ENCODE data around the gene NFILZ.

Gene NFILZ

DNA sequence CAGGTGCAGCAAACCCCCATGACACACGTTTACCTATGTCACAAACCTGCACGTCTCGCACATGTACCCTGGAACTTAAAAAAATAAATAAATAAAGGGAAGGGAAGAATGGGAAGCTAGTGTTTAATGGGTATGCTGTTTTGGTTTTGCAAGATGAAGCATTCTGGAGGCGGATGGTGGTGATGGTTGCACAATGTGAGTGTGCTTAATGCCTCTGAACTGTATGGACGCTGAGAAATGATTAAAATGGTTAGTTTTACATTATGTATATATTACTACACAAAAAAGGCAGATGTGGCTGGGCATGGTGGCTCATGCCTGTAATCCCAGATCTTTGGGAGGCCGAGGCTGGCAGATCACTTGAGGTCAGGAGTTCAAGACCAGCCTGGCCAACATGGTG lies 17.8 kb downstream of the NFILZ start:
- Histone ChIP-seq H3K27me3 (replicated peaks; ENCODE audit: control insufficient read depth, insufficient read depth, low read length) (peaks cover 26% of the 10 kb centered on the region), H3K9me3 (ENCODE audit: control insufficient read depth, low read length) (no peaks in the 10 kb centered on the region), H3K4me1 (ENCODE audit: control insufficient read depth, insufficient read depth, low read length) (peaks cover 6% of the 10 kb centered on the region), H3K4me3 (ENCODE audit: low read length) (no peak overlapping the region), H3K9ac (ENCODE audit: low read length) (no peak overlapping the region), H3K36me3 (ENCODE audit: control insufficient read depth, insufficient read depth, low read length, severe bottlenecking) (no peaks in the 10 kb centered on the region)
- DNase-seq (ENCODE audit: low read depth): peak; percentile 25

DNA sequence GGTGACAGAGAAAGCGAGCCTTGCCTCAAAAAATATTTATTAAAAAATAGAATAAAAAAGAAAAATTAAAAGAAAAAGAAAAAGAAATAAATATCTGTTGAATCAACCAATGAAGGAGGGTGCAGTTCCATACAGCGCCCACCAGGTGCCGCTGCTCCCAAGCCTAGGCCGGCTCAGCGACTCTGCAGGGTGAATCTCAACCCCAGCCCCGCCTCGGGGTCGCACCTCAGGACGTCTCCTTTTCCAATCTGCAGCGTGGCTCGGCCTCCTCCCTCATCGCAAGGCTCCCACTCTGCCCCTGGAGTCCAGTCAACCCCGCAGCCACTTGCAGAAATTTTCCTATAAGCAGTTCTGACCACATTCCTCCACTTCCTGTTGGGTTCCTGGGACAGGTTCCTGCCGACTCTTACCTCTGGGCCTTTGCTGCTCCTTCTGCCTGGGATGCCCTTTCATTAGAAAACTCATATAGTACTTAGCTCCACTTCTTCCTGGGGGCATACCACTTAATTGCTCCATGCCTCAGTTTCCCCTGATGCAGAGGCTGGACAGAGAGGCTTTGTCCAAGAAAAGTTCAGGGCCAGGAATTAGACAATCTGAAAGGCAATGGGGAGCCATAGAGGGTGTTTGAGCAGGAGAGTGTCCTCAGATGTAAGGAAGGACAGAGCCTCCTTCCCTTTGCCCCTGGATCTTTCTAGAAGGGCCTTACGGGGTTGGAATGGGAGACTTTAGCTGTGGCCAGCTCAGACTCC lies 24.3 kb downstream of the NFILZ start:
- Histone ChIP-seq H3K9ac (ENCODE audit: low read length) (no peak overlapping the region), H3K4me1 (ENCODE audit: control insufficient read depth, insufficient read depth, low read length) (peaks cover 6% of the 10 kb centered on the region), H3K27me3 (replicated peaks; ENCODE audit: control insufficient read depth, insufficient read depth, low read length) (peaks cover 43% of the 10 kb centered on the region), H3K4me3 (ENCODE audit: low read length) (no peak overlapping the region), H3K9me3 (ENCODE audit: control insufficient read depth, low read length) (no peaks in the 10 kb centered on the region), H3K36me3 (ENCODE audit: control insufficient read depth, insufficient read depth, low read length, severe bottlenecking) (no peaks in the 10 kb centered on the region)
- DNase-seq (ENCODE audit: low read depth): peak; percentile 85

DNA sequence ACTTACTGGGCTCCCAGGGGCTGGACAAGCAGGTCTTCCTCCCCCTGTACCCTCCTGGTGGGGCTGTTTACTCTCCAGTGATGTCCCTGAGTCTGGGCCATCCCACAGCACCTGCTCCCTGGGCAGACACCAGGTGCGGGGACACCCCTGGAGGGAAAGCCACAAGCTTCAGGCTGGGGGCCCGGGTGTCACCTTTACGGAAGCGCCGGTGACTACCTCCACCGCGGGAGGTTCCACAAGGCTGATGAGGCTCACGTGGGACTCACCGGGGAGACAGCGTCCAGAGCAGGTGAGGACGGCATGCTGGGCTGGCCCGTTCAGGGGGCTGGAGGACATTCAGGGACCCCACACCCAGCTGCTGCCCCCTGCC lies 24.9 kb downstream of the NFILZ start:
- Histone ChIP-seq H3K9me3 (ENCODE audit: control insufficient read depth, low read length) (no peaks in the 10 kb centered on the region), H3K4me1 (ENCODE audit: control insufficient read depth, insufficient read depth, low read length) (peaks cover 3% of the 10 kb centered on the region), H3K36me3 (ENCODE audit: control insufficient read depth, insufficient read depth, low read length, severe bottlenecking) (no peaks in the 10 kb centered on the region), H3K4me3 (ENCODE audit: low read length) (no peak overlapping the region), H3K9ac (ENCODE audit: low read length) (no peak overlapping the region), H3K27me3 (replicated peaks; ENCODE audit: control insufficient read depth, insufficient read depth, low read length) (peaks cover 47% of the 10 kb centered on the region)
- DNase-seq (ENCODE audit: low read depth): no peak

GRCh38 chr19:8657869-8658268 lies 27.4 kb downstream of the NFILZ start:
- Histone ChIP-seq H3K36me3 (ENCODE audit: control insufficient read depth, insufficient read depth, low read length, severe bottlenecking) (no peaks in the 10 kb centered on the region), H3K9me3 (ENCODE audit: control insufficient read depth, low read length) (no peaks in the 10 kb centered on the region), H3K4me1 (ENCODE audit: control insufficient read depth, insufficient read depth, low read length) (no peaks in the 10 kb centered on the region), H3K4me3 (ENCODE audit: low read length) (no peak overlapping the region), H3K9ac (ENCODE audit: low read length) (no peak overlapping the region), H3K27me3 (replicated peaks; ENCODE audit: control insufficient read depth, insufficient read depth, low read length) (peaks cover 58% of the 10 kb centered on the region)
- DNase-seq (ENCODE audit: low read depth): no peak

- H3K4me1 ChIP-seq (ENCODE audit: control insufficient read depth, insufficient read depth, low read length): no peaks in the 10 kb centered on the region
- no peak for DNase-seq (ENCODE audit: low read depth)
Observed at GRCh38 chr19:8659905-8660304, 29.5 kb downstream of the NFILZ start.

GRCh38 chr19:8662263-8662662 lies 31.8 kb downstream of the NFILZ start:
- Histone ChIP-seq H3K36me3 (ENCODE audit: control insufficient read depth, insufficient read depth, low read length, severe bottlenecking) (no peaks in the 10 kb centered on the region), H3K27me3 (replicated peaks; ENCODE audit: control insufficient read depth, insufficient read depth, low read length) (peaks cover 41% of the 10 kb centered on the region), H3K4me1 (ENCODE audit: control insufficient read depth, insufficient read depth, low read length) (no peaks in the 10 kb centered on the region), H3K9me3 (ENCODE audit: control insufficient read depth, low read length) (no peaks in the 10 kb centered on the region), H3K9ac (ENCODE audit: low read length) (no peak overlapping the region), H3K4me3 (ENCODE audit: low read length) (no peak overlapping the region)
- DNase-seq (ENCODE audit: low read depth): no peak

More at GRCh38 chr19:8659905-8660304, 29.5 kb downstream of the NFILZ start:
- Histone ChIP-seq H3K9me3 (ENCODE audit: control insufficient read depth, low read length) (no peaks in the 10 kb centered on the region), H3K4me3 (ENCODE audit: low read length) (no peak overlapping the region), H3K9ac (ENCODE audit: low read length) (no peak overlapping the region), H3K36me3 (ENCODE audit: control insufficient read depth, insufficient read depth, low read length, severe bottlenecking) (no peaks in the 10 kb centered on the region), H3K27me3 (replicated peaks; ENCODE audit: control insufficient read depth, insufficient read depth, low read length) (peaks cover 57% of the 10 kb centered on the region)

DNA sequence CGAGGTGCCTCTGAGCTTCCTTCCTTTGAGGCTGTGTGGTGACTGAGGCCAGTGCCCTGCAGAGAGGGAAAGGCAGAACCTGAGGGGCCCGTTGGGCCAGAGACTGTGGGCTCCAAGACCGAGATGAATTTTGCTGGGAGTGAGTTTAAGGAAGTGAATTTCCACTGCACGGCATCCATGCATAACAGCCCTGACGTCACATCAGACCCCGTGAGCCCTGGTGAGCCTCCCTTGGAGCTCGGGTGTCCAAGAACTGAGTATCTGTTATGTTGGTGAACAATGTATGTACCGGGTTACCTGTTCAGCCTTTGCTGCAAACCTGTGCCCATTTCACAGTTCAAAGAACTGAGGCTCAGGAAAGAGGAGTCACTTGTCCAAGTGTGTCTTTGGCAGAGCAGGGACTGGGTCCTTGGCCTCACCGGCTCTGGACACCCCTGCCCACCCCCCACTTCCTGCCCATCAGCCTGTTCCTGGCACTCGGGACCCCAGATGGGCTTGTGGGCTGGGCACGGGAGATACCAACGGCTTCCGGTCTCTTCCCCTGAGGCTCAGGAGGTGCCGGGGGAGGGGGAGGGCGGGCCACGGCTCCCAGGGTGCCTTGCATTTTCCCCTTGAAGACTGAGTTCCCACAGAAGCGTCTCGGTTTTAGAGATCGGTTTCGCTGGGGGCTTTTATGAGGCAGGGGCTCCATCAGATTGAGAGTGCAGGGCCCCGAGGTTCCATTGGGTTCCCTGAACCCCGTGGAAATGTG lies 33.7 kb downstream of the NFILZ start:
- Histone ChIP-seq H3K9ac (ENCODE audit: low read length) (no peak overlapping the region), H3K36me3 (ENCODE audit: control insufficient read depth, insufficient read depth, low read length, severe bottlenecking) (no peaks in the 10 kb centered on the region), H3K27me3 (replicated peaks; ENCODE audit: control insufficient read depth, insufficient read depth, low read length) (peaks cover 28% of the 10 kb centered on the region), H3K9me3 (ENCODE audit: control insufficient read depth, low read length) (peaks cover 7% of the 10 kb centered on the region), H3K4me1 (ENCODE audit: control insufficient read depth, insufficient read depth, low read length) (no peaks in the 10 kb centered on the region), H3K4me3 (ENCODE audit: low read length) (no peak overlapping the region)
- DNase-seq (ENCODE audit: low read depth): no peak

GRCh38 chr19:8664671-8665057 lies 34.2 kb downstream of the NFILZ start:
- Histone ChIP-seq H3K4me1 (ENCODE audit: control insufficient read depth, insufficient read depth, low read length) (no peaks in the 10 kb centered on the region), H3K9ac (ENCODE audit: low read length) (no peak overlapping the region), H3K9me3 (ENCODE audit: control insufficient read depth, low read length) (peaks cover 7% of the 10 kb centered on the region), H3K4me3 (ENCODE audit: low read length) (no peak overlapping the region), H3K27me3 (replicated peaks; ENCODE audit: control insufficient read depth, insufficient read depth, low read length) (peaks cover 31% of the 10 kb centered on the region), H3K36me3 (ENCODE audit: control insufficient read depth, insufficient read depth, low read length, severe bottlenecking) (no peaks in the 10 kb centered on the region)
- DNase-seq (ENCODE audit: low read depth): no peak

DNA sequence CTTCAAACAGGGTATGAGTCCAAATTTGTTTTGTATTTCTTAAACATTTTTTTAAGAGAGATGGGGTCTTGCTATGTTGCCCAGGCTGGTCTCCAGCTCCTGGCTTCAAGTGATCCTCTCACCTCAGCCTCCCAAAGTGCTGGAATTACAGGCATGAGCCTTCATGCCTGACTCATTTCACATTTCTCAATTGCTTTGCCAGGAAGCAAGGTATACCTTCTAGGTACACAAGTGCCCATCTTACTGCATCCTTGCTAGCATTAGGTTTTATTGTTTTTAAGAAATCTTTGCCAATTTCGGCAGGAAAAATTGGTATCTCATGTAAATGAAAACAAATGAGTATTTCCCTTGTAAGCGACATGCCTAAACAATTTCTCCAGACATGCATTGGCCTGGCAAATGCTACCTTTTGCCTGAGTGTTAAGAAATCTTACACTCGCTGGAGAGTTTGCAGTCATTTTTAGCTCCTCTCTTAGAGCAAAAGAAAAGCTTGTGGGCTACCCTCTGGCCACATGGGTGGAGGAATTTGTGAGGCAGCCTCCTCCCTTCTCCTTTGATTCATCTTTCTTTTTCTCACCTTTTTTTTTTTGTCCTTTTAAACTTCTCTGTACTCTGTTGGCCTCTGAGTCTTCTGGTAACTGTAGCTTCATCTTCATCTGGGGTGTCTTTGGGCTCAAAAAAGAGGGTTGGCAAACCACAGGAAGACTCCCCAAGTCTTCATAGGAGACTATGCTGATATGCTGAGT lies 35.2 kb downstream of the NFILZ start:
- Histone ChIP-seq H3K36me3 (ENCODE audit: control insufficient read depth, insufficient read depth, low read length, severe bottlenecking) (no peaks in the 10 kb centered on the region), H3K27me3 (replicated peaks; ENCODE audit: control insufficient read depth, insufficient read depth, low read length) (peaks cover 28% of the 10 kb centered on the region), H3K9ac (ENCODE audit: low read length) (no peak overlapping the region), H3K9me3 (ENCODE audit: control insufficient read depth, low read length) (peaks cover 7% of the 10 kb centered on the region), H3K4me1 (ENCODE audit: control insufficient read depth, insufficient read depth, low read length) (no peaks in the 10 kb centered on the region), H3K4me3 (ENCODE audit: low read length) (no peak overlapping the region)
- no peak for DNase-seq (ENCODE audit: low read depth)

DNA sequence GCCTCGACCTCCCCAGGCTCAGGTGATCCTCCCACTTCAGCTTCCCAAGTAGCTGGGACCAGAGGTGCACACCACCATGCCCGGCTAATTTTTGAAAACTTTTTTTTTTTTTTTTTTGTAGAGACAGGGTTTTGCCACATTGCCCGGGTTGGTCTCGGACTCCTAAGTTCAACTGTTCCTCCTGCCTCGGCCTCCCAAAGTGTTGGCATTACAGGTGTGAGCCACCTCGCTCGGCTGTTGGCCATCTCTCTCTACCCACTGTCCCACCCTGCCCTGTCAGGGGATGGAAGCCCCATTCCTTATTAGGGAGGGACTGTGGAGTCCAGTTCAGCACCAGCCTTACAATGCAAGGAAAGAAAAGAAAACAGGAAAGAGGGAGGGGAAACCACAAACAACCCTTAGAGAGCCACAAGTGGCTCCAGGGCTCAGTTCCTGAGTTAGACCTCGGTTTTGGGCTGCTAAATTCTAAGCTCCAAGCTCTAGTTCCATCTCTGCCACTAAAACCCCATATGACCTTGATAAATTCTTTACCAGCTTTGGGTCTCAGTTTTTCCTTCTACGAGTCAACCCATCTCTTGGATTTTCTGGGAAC lies 36.5 kb downstream of the NFILZ start:
- no peaks in the 10 kb centered on the region for H3K4me1 ChIP-seq (ENCODE audit: control insufficient read depth, insufficient read depth, low read length)
- no peak overlapping the region for H3K9ac ChIP-seq (ENCODE audit: low read length)
- H3K9me3 ChIP-seq (ENCODE audit: control insufficient read depth, low read length): peaks cover 7% of the 10 kb centered on the region
- H3K36me3 ChIP-seq (ENCODE audit: control insufficient read depth, insufficient read depth, low read length, severe bottlenecking): no peaks in the 10 kb centered on the region
- no peak for DNase-seq (ENCODE audit: low read depth)
- no peak overlapping the region for H3K4me3 ChIP-seq (ENCODE audit: low read length)
- H3K27me3 ChIP-seq (replicated peaks; ENCODE audit: control insufficient read depth, insufficient read depth, low read length): peaks cover 26% of the 10 kb centered on the region

Measured in adipocyte (in vitro differentiated cells).